Sigmoid colon (tissue), 4 donors: ENCODE results near the gene SELE.
"Not testable (repeated sequence)": the region's sequence is repeated elsewhere in the genome, so short reads cannot be mapped to it uniquely, and the experiment has no call there.

Experiments used
- CTCF ChIP-seq, 4 experiments: fragments of 450-650 bp in 3 of 4; fragments of 200-600 bp in 1 of 4; IDR thresholded peaks; one replicate each; pipeline ENCODE4 v1.5.1; 2016 to 2019; ENCODE audit warnings: antibody characterized with exemption in 4 of 4, mild to moderate bottlenecking in 3 of 4, moderate library complexity in 2 of 4
- EP300 ChIP-seq, 4 donors: sonication (generic); formaldehyde crosslinking; IDR thresholded peaks; one replicate each; pipeline ENCODE4 v1.6.1; 2017; ENCODE audit warnings: antibody characterized with exemption in 4 of 4
- POLR2A ChIP-seq, 2 donors: fragments of 450-650 bp; IDR thresholded peaks; one replicate each; pipeline ENCODE4 v1.6.1; 2016; ENCODE audit warnings: antibody characterized with exemption in 2 of 2, mild to moderate bottlenecking in 2 of 2, moderate library complexity in 2 of 2
- POLR2AphosphoS5 ChIP-seq, 4 donors: sonication (generic); formaldehyde crosslinking; IDR thresholded peaks; one replicate each; pipeline ENCODE4 v1.6.1; 2017; ENCODE audit warnings: antibody characterized with exemption in 4 of 4

GRCh38 chr1:169715100-169715499 lies 18.8 kb downstream of the SELE start:
- TF ChIP-seq CTCF, POLR2A, POLR2AphosphoS5, EP300 (IDR thresholded peaks at IDR 0.05): not testable (repeated sequence)
